Medulla oblongata (tissue), 1 donor: ENCODE measurements around the gene PAGE3.

Experiments
- DNase-seq: peaks from one replicate; pipeline ENCODE4 v3.0.0-alpha.2; 2015; ENCODE audit errors: extremely low spot score

The PAGE3 gene, protein sequence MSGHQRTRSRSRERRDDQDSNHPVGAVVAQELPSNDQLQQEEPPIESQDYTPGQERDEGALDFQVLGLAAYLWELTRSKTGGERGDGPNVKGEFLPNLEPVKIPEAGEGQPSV

DNA sequence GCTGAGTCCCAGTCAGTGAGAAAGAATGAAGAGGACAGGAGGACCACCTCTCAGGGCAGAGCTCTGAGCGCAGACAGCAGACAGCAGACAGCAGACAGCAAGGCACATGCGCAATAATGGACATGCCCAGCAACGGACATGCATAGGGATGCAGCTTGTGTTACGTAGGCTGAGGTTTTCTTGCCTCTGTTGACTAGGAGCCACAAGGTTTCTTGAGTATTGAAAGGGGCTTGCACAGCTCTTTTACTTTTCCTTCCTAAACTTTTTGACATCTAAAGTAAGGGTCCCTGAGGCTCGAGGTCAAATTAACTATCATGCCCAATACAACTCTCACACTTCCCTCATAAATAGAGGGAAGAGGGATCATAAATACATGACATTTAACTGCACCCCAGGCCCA lies at the start of gene PAGE3:
Gene PAGE3 (minus strand): TSS at position 101 of the 400 bp plus-strand sequence. CDS start 1,013 bp downstream, outside the sequence.
- no peak for DNase-seq

DNA sequence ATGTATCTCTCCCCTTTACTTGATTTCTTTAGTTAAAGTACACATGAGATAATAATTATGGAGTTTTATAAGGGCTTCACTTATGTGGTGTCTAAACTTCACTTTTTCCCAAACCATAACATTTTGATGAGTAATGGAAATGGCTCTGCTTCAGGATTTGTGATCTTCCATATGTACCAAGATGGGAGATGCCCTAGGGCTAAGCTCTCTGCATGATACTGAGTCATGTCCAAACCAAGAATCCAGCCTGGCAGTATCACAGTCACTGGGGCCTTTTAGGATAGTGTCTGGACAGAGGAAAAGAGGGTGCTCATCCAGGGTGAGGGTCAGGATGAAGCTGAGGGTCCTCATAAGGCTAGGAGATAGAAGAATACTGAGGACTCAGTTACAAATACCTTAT lies 47.9 kb upstream of the PAGE3 start:
- DNase-seq: no peak

DNA sequence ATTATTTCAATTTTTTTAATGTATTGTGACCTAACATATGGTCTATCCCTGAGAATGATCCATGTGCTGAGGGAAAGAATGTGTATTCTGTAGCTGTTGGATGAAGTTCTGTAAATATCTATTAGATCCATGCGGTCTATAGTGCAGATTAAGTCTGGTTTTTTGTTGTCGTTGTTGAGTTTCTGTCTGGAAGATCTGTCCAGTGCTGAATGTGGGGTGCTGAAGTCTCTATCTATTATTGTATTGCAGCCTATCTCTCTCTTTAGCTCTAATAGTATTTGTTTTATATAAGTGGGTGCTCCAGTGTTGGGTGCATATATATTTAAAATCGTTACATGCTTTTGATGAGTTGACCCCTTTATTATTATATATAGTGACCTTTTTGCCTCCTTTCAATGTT lies 26.2 kb upstream of the PAGE3 start:
- DNase-seq: no peak

DNA sequence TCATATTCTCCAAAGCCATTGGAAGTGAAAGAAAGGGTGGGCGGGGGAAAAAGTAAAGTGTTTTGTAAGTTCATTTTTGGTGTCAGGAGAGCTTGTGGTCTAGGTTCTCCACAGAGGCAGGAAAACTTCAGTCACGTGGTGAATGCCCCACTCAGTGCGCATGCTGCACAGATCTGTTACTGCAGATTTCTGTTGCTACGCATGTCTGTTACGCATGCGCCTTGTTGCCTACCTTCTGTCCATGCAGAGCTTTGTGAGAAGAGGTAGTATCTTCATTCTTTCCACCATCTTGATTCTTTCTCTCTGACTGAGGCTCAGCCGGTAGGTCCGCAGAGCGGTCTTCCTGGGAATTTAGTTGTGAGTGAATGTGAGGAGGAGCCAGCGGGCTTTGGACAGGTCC lies 15.1 kb upstream of the PAGE3 start:
- DNase-seq: no peak

DNA sequence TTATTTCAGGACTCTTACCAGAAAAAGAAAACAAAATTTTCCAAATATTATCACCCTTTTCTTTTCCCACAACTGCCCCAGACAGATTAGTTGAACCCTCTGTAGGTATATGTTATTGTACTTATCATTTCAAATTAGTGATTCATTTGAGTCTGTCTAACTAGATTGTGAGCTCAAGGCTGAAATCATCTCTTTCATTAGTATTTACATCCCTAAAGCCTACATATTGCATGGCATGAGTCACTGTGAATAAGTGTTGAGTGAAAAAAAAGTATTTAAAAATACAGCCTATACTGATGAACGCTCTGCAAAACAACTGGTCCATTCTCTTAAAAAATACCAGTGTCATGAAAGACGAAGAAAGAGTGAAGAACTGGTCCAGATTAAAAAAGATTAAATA lies 3.9 kb downstream of the PAGE3 start:
- no peak for DNase-seq

DNA sequence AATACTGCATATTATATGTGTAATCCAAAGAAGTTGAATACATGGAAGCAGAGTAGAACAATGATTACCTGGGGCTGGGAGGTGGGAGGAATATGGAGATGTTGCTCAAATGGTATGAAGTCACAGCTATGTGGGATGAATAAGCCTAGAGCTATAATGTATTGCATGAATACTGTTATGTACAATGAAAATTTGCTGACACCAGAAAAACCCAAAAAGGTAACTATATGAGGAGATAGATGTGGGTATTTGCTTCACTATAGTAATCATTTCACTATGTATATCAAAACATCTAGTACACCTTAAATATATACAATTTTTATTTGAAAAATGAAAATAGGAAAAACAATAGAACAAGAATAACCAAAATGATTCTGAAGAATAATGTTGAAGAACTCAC lies 11.2 kb downstream of the PAGE3 start:
- DNase-seq: no peak

DNA sequence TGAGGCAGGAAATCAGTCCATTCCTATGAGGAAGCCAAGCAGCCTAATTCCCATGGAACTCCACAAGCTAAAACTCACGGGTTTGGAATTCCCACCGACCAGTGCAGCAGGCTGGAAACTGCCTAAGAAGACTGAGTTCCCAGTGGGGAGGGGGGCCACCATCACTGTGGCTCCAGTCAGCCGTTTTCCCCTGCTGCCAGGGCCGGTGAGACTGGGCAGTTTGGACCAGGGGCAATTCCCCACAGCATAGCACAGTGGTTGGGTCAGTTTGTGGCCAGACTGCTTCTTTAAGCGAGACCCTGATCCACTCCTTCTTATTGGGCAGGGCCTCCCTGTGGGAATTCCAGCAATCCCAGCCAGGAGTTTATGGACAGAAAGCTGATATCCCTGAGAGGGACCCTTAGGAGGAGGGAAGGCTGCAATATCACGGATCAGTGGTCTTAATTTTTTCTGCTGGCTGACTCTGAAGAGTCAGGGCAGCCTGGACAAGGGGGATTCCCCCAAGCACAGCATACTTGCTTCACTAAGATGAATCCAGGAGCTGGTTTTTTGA lies 23.9 kb downstream of the PAGE3 start:
- no peak for DNase-seq

DNA sequence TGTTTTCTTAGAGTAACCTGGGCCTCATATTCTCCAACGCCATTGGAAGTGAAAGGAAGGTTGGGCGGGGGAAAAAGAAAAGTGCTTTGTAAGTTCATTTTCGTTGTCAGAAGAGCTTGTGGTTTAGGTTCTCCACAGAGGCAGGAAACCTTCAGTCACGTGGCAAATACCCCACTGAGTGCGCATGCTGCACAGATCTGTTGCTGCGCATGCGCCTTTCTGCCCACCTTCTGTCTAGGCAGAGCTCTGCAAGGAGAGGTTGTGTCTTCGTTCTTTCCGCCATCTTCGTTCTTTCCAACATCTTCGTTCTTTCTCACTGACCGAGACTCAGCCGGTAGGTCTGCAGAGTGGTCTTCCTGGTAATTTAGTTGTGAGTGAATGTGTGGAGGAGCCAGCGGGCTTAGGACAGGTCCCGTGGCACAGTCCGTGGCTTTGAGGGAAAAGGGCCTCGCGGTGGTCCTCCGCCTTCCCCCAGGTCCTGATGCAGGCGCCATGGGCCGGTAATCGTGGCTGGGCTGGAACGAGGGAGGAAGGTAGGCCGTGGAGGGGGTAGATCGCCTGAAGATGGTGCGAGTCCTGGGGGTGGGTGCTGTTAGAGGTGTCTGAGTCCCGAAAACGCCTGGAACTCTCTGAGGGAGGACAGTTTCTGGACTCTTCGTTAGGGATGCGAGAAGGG lies 44.5 kb downstream of the PAGE3 start, which contains the start of gene PAGE5:
Gene PAGE5 (plus strand): TSS at position 228 of the 676 bp plus-strand sequence. CDS start 1,037 bp downstream, outside the sequence.
- no peak for DNase-seq

DNA sequence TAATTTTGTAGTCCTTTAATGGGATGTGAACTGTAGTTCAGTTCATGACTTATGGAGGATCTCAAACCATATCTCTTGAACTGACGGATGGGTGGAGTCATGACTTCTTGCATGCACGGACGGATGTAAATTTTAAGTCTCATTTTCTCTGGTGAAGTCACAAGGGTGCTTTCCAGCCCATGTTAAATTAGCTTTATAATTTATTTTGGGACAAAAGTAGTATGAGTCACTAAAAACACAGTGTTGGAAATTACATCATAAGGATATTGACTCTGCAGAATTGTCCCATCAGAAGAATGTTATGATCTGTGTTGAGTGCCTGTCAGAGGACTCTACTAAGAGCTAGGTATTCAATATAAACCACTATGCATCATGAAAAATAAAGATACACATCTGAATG lies 51.3 kb downstream of the PAGE3 start:
- no peak for DNase-seq

DNA sequence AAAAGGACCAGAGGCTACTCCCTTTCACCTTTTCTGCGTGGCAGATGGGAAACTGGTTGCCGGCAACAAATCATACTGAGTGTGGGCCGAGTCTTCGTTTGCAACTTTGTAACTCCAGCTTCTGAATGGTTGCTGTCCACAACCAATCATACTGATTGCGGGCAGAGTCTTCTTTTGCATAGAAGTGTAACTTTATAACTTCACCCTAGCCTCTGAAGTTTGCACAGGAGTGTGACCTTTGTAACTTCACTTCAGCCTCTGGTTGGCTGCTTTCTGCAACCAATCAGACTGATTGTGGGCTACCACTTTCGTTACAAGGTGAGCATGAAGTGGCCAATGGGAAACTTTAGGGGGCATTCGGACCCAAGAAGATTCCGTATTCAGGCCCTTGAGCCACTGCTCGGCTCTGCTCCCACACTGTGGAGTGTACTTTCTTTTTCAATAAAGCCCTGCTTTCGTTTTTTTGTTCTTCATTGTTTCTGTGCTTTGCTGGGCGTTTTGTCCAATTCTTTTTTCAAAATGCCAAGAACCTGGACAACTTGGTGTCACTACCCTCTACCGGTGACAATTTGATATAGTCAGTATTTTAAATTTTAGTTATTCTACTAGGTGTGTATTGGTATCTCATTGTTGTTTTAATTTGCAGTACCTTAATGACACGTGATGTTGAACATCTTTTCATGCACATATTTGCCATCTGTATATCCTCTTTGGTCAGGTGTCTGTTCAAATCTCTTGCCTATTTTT lies 53.6 kb downstream of the PAGE3 start:
- no peak for DNase-seq
